ENCODE results near the gene SNAPC2.

The SNAPC2 gene

DNA sequence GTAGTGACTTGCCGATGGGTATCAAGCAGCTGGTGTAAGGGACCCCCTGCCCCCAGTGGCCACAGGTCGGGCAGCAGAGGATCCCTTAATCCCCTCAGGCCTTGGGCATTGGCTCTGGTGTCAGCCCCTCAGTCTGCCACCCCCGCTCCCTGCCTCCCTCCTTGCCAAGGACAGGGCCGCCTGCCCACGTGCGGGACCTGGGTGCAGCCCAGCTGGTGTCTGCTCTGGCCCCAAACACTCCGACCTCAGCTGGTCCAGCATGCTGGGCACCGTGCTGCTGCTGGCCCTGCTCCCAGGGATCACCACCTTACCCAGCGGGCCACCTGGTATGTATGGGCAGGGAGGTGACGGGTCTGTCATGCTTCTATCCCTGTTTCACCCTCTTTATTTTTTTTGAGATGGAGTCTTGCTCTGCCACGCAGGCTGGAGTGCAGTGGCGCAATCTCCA, 5.5 kb upstream of the SNAPC2 start, which contains the start of gene TGFBR3L:
TGFBR3L (plus strand) TSS at position 233 of the 448 bp plus-strand sequence.
- peaks cover 10% of the 10 kb centered on the region; the same call in 1 of the 2 replicates for H3K4me1 ChIP-seq (ENCODE audit: low read length)
- H3F3A ChIP-seq (ENCODE audit: insufficient read depth, low read length): peaks cover 14% of the 10 kb centered on the region
- H3K4me2 ChIP-seq (ENCODE audit: low read depth, low read length): no peak within 1 kb of the TSS
- no peak within 1 kb of the TSS for H3K27ac ChIP-seq (ENCODE audit: low read length)
- H3K36me3 ChIP-seq (replicated peaks; ENCODE audit: insufficient read depth, low read length): no peaks in the 10 kb centered on the region; the same call in 1 of the 2 replicates
- H2AFZ ChIP-seq (ENCODE audit: low read length): no peak within 1 kb of the TSS
- H3K4me3 ChIP-seq (ENCODE audit: low read length): no peak within 1 kb of the TSS
- no peak within 1 kb of the TSS for H3K9ac ChIP-seq (ENCODE audit: low read length)
- H3K79me2 ChIP-seq (ENCODE audit: low read length): no peaks in the 10 kb centered on the region
- no peak for DNase-seq
- H3K9me2 ChIP-seq (replicated peaks; ENCODE audit: insufficient read depth, low read length): no peaks in the 10 kb centered on the region
- TF ChIP-seq EZH2phosphoT487 (IDR thresholded peaks at IDR 0.05; ENCODE audit: low read length): no peak
- peaks cover 30% of the 10 kb centered on the region for H3K27me3 ChIP-seq (replicated peaks; ENCODE audit: insufficient read depth, low read length)
- 0 out of 2 replicates have a peak, but pooled peaks cover 6% of the 10 kb centered on the region for H4K20me1 ChIP-seq (ENCODE audit: insufficient read depth, low read length)
- no peaks in the 10 kb centered on the region for H3K9me3 ChIP-seq (replicated peaks; ENCODE audit: insufficient read depth, low read length)

DNA sequence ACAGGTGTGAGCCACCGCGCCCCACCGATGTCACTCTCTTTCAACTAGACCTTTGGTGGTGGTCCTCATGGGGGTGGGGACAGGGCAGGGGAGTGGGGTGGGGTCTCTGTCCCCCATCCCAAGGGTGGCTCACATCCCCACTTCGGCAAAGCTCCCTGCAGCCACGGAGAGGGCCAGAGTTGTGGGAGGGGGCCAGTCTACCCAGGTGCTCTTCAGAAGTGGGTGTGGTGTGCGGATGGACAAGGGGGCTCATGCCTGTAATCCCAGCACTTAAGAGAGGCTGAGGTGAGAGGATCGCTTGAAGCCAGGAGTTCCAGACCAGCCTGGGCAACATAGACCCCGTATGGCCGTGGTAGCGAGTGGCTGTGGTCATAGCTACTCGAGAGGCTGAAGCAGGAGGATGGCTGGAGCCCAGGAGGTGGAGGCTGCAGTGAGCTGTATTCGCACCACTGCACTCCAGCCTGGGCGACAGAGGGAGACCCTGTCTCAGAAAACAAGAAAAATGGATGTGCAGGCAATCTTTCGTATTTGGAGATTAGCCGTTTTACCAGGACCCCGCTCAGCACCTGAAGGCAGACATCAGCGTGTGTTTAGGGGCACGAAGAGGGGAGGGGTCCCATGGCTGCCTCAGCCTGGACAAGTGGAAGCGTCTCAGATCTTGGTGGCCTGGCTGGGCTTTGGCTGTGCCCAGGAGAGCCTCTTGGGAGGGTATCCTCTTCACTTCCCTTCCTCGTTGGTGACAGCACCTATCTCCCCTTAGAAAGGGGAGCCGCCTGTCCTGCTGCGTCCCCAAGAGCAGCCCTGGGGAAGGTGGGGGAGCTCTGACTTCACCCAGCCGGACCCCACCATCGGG, 4.7 kb upstream of the SNAPC2 start:
- H3K4me3 ChIP-seq (ENCODE audit: low read length): peak overlapping the region; percentile 53
- no peak overlapping the region for H3K27ac ChIP-seq (ENCODE audit: low read length)
- DNase-seq: no peak
- no peaks in the 10 kb centered on the region for H3K9me2 ChIP-seq (replicated peaks; ENCODE audit: insufficient read depth, low read length)
- H3K4me1 ChIP-seq (ENCODE audit: low read length): peaks cover 10% of the 10 kb centered on the region; the same call in 1 of the 2 replicates
- H4K20me1 ChIP-seq (ENCODE audit: insufficient read depth, low read length): 0 out of 2 replicates have a peak, but pooled peaks cover 3% of the 10 kb centered on the region
- no peaks in the 10 kb centered on the region for H3K79me2 ChIP-seq (ENCODE audit: low read length)
- H3K36me3 ChIP-seq (replicated peaks; ENCODE audit: insufficient read depth, low read length): no peaks in the 10 kb centered on the region; the same call in 1 of the 2 replicates
- no peak overlapping the region for H3K9ac ChIP-seq (ENCODE audit: low read length)
- peaks cover 18% of the 10 kb centered on the region for H3F3A ChIP-seq (ENCODE audit: insufficient read depth, low read length)
- H3K4me2 ChIP-seq (ENCODE audit: low read depth, low read length): peak overlapping the region; percentile 96
- H3K27me3 ChIP-seq (replicated peaks; ENCODE audit: insufficient read depth, low read length): peaks cover 30% of the 10 kb centered on the region
- no peaks in the 10 kb centered on the region for H3K9me3 ChIP-seq (replicated peaks; ENCODE audit: insufficient read depth, low read length)
- TF ChIP-seq EZH2phosphoT487 (IDR thresholded peaks at IDR 0.05; ENCODE audit: low read length) (no peak), EZH2 (optimal IDR thresholded peaks at IDR 0.05; ENCODE audit: low read depth, low read length) (no peak)
- TF ChIP-seq, protein P1, sequence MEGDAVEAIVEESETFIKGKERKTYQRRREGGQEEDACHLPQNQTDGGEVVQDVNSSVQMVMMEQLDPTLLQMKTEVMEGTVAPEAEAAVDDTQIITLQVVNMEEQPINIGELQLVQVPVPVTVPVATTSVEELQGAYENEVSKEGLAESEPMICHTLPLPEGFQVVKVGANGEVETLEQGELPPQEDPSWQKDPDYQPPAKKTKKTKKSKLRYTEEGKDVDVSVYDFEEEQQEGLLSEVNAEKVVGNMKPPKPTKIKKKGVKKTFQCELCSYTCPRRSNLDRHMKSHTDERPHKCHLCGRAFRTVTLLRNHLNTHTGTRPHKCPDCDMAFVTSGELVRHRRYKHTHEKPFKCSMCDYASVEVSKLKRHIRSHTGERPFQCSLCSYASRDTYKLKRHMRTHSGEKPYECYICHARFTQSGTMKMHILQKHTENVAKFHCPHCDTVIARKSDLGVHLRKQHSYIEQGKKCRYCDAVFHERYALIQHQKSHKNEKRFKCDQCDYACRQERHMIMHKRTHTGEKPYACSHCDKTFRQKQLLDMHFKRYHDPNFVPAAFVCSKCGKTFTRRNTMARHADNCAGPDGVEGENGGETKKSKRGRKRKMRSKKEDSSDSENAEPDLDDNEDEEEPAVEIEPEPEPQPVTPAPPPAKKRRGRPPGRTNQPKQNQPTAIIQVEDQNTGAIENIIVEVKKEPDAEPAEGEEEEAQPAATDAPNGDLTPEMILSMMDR (IDR thresholded peaks at IDR 0.05; ENCODE audit: low read length): no peak
- H2AFZ ChIP-seq (ENCODE audit: low read length): no peak overlapping the region

DNA sequence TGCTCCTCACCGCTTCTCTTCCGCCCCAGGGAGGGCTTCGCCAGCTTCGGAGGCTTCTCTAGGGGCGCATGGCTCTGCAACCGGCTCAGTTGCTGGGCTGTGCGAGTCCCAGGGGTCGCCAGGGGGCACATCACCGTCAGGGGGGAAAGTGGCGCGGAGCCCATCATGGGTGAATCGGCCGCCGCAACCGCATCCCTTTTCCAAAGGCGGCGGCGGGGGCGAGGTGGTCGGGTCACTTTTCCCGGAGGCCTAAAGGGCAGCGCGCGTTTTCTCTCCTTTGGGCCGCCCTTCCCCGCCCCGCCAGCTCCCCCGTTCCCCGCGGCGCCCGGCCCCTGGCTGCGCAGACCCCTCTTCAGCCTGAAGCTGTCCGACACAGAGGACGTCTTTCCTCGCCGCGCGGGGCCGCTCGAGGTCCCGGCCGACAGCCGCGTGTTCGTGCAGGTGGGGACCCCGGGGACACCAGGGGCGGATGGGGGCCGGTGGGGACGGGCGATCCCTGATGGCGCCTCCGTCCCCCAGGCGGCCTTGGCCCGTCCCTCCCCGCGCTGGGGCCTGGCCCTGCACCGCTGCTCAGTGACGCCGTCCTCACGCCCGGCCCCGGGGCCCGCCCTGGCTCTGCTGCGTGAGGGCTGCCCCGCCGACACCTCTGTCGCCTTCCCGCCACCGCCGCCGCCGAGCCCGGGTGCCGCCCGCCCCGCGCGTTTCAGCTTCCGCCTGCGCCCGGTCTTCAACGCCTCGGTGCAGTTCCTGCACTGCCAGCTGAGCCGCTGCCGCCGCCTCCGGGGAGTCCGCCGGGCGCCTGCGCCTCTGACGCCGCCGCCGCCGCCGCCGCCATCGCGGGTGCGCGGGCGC, 3.8 kb upstream of the SNAPC2 start:
- Histone ChIP-seq H3K36me3 (replicated peaks; ENCODE audit: insufficient read depth, low read length) (no peaks in the 10 kb centered on the region), H3K4me3 (ENCODE audit: low read length) (peak overlapping the region; percentile 58), H3K9me3 (replicated peaks; ENCODE audit: insufficient read depth, low read length) (no peaks in the 10 kb centered on the region), H3K4me1 (ENCODE audit: low read length) (peaks cover 10% of the 10 kb centered on the region; the same call in 1 of the 2 replicates), H3K4me2 (ENCODE audit: low read depth, low read length) (peak overlapping the region; percentile 96), H4K20me1 (ENCODE audit: insufficient read depth, low read length) (0 out of 2 replicates have a peak, but pooled peaks cover under 1% of the 10 kb centered on the region), H3K27me3 (replicated peaks; ENCODE audit: insufficient read depth, low read length) (peaks cover 30% of the 10 kb centered on the region), H3F3A (ENCODE audit: insufficient read depth, low read length) (peaks cover 18% of the 10 kb centered on the region), H3K9ac (ENCODE audit: low read length) (peak overlapping the region; percentile 39; the same call in 1 of the 2 replicates), H3K9me2 (replicated peaks; ENCODE audit: insufficient read depth, low read length) (no peaks in the 10 kb centered on the region), H2AFZ (ENCODE audit: low read length) (peak overlapping the region; percentile 65), H3K27ac (ENCODE audit: low read length) (no peak overlapping the region), H3K79me2 (ENCODE audit: low read length) (no peaks in the 10 kb centered on the region)
- no peak for TF ChIP-seq EZH2 (optimal IDR thresholded peaks at IDR 0.05; ENCODE audit: low read depth, low read length)
- TF ChIP-seq EZH2phosphoT487 (IDR thresholded peaks at IDR 0.05; ENCODE audit: low read length): no peak
- TF ChIP-seq, protein P1 (IDR thresholded peaks at IDR 0.05; ENCODE audit: low read length): no peak
- peak; percentile 39 for DNase-seq
